GM23338 (cell line): ENCODE results near the gene SENP6.

Source experiments
- CREB1 ChIP-seq: fragments of 250-450 bp; sonication (Bioruptor Pico); IDR thresholded peaks from 2 replicates; pipeline ENCODE4 v1.5.0; 2020; ENCODE audit warnings: low read depth, mild to moderate bottlenecking, moderate library complexity
- CTCF ChIP-seq, 2 experiments: fragments of 200-600 bp in 1 of 2; sonication (generic) in 1 of 2; conservative IDR thresholded peaks; 2 replicates each; pipeline versions ENCODE4 v1.5.1 to v1.6.1; 2016 to 2017; ENCODE audit warnings: antibody characterized with exemption in 2 of 2, low read depth in 2 of 2, mild to moderate bottlenecking in 2 of 2, moderate library complexity in 1 of 2
- EZH2 ChIP-seq: fragments of 200-600 bp; sonication (generic); IDR thresholded peaks from one replicate; pipeline ENCODE4 v1.8.0; 2017; ENCODE audit warnings: antibody characterized with exemption, mild to moderate bottlenecking, low read depth; ENCODE audit not compliant: unreplicated experiment
- EZH2phosphoT487 ChIP-seq: fragments of 200-600 bp; sonication (generic); IDR thresholded peaks from one replicate; pipeline ENCODE4 v1.8.1; 2018; ENCODE audit warnings: antibody characterized with exemption; ENCODE audit not compliant: unreplicated experiment
- JUNB ChIP-seq: IDR thresholded peaks from one replicate; pipeline ENCODE4 v1.6.1; 2016; ENCODE audit warnings: antibody characterized with exemption; ENCODE audit not compliant: unreplicated experiment
- NANOG ChIP-seq: IDR thresholded peaks from 2 replicates; pipeline ENCODE4 v1.6.1; 2016; ENCODE audit warnings: antibody characterized with exemption, borderline replicate concordance
- POLR2AphosphoS5 ChIP-seq: IDR thresholded peaks from 2 replicates; pipeline ENCODE4 v1.6.1; 2016; ENCODE audit warnings: antibody characterized with exemption, low read depth
- ZNF114 ChIP-seq: fragments of 250-450 bp; sonication (Bioruptor Pico); IDR thresholded peaks from 2 replicates; pipeline ENCODE4 v1.5.0; 2020; ENCODE audit warnings: mild to moderate bottlenecking, moderate library complexity
- ZNF331 ChIP-seq: fragments of 250-450 bp; sonication (Bioruptor Pico); IDR thresholded peaks from 2 replicates; pipeline ENCODE4 v1.5.0; 2020; ENCODE audit warnings: low read depth, mild to moderate bottlenecking, moderate library complexity
- TF ChIP-seq, protein P1 (sequence below): IDR thresholded peaks from one replicate; pipeline ENCODE4 v1.6.1; 2018; ENCODE audit warnings: antibody characterized with exemption; ENCODE audit not compliant: unreplicated experiment
- TF ChIP-seq, protein P2 (sequence below): IDR thresholded peaks from 2 replicates; pipeline ENCODE4 v1.6.1; 2016; ENCODE audit warnings: antibody characterized with exemption

GRCh38 chr6:75588948-75589347 is 12.7 kb upstream of the SENP6 start:
- TF ChIP-seq EZH2phosphoT487 (no peak), CTCF (conservative IDR thresholded peaks at IDR 0.05; ENCODE audit: low read depth in 2 of 2) (no peak), ZNF331 (CRISPR knock-in tag) (no peak), EZH2 (no peak), POLR2AphosphoS5 (no peak), CREB1 (CRISPR knock-in tag) (no peak), JUNB (no peak), NANOG (no peak), ZNF114 (CRISPR knock-in tag) (no peak)
- TF ChIP-seq, protein P1, sequence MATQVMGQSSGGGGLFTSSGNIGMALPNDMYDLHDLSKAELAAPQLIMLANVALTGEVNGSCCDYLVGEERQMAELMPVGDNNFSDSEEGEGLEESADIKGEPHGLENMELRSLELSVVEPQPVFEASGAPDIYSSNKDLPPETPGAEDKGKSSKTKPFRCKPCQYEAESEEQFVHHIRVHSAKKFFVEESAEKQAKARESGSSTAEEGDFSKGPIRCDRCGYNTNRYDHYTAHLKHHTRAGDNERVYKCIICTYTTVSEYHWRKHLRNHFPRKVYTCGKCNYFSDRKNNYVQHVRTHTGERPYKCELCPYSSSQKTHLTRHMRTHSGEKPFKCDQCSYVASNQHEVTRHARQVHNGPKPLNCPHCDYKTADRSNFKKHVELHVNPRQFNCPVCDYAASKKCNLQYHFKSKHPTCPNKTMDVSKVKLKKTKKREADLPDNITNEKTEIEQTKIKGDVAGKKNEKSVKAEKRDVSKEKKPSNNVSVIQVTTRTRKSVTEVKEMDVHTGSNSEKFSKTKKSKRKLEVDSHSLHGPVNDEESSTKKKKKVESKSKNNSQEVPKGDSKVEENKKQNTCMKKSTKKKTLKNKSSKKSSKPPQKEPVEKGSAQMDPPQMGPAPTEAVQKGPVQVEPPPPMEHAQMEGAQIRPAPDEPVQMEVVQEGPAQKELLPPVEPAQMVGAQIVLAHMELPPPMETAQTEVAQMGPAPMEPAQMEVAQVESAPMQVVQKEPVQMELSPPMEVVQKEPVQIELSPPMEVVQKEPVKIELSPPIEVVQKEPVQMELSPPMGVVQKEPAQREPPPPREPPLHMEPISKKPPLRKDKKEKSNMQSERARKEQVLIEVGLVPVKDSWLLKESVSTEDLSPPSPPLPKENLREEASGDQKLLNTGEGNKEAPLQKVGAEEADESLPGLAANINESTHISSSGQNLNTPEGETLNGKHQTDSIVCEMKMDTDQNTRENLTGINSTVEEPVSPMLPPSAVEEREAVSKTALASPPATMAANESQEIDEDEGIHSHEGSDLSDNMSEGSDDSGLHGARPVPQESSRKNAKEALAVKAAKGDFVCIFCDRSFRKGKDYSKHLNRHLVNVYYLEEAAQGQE = no peak
- TF ChIP-seq, protein P2, sequence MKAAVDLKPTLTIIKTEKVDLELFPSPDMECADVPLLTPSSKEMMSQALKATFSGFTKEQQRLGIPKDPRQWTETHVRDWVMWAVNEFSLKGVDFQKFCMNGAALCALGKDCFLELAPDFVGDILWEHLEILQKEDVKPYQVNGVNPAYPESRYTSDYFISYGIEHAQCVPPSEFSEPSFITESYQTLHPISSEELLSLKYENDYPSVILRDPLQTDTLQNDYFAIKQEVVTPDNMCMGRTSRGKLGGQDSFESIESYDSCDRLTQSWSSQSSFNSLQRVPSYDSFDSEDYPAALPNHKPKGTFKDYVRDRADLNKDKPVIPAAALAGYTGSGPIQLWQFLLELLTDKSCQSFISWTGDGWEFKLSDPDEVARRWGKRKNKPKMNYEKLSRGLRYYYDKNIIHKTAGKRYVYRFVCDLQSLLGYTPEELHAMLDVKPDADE = no peak
